ENCODE results near the gene INAFM1. TPM values are rescaled to one million over a fixed set of nuclear protein-coding genes. Genes with fewer than 3 reads are reported as not detected.

INAFM1 gene
- total RNA-seq (10 to 100 TPM; 16.9 to 19.3 TPM), total RNA-seq (1.3 to 10.7 (median 3.7) reads per million in 172 experiments)
- polyA plus RNA-seq (2013, experiment 1 of 2) = 5.4 TPM
- polyA plus RNA-seq (2013, experiment 2 of 2) = 6.9 TPM

DNA sequence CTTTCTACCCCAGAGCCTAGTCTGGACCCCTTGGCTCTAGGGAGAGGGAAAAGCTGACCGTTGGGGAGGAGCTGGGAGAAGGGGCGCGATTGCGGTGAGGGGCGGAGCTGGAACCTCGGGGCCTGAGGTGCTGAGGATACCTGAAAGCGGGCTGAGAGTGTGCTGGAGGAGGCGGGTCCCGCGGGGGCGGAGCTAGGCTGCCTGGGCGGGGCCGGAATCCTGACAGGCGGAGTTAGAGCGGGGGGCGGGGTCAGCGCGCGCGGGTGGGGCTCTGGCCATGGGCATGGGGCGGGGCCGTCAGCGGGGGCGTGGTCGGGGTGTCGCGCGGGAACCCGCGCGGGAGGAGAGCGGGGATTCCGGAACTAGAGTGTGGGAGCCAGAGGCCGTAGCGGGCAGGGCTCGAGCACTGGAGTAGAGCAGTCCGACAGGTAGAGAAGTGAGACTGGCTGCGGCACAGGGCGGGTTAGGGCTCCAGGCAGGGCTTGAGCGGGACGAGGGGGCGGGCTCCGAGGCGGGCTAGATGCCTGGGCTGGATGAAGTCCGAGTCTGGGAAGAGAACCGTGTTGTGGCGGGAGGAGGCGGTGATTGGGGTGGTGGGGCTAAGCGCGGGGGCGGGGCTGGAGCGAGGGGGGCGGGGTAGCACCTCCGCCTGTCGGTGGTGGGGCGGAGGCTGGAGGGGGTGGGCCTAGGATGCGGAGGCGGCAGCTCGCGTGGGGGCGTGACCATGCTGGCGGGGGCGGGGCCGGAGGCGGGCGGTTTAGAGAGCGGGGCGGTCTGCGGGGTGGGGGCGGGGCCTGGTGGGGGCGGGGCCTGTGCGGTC, at the start of gene INAFM1:
Gene INAFM1, plus strand, starts transcription at position 815 of the 820 bp plus-strand sequence. CDS start 35 bp downstream, outside the sequence.
- POLR2A ChIA-PET = interaction anchor here (0.7 to 3.1 kb wide), 25 partner anchors 8 to 1719 kb away, joined by 3 to 124 read pairs (median 5); partner anchors contain the start of genes CCDC9, DHX34, GYS1 and KPTN

GRCh38 chr19:47225746-47226425, 48.8 kb upstream of the INAFM1 start:
- Mint-ChIP-seq H3K4me3 (peak overlapping the region; percentile 72), H3K27ac (peak overlapping the region; percentile 85), H3K36me3 (ENCODE audit: low read depth) (peaks cover 15% of the 10 kb centered on the region), H3K9me3 (no peaks in the 10 kb centered on the region), H3K4me1 (ENCODE audit: low read depth) (peaks cover 15% of the 10 kb centered on the region), H3K27me3 (no peaks in the 10 kb centered on the region)
- no peaks in the 10 kb centered on the region for H3K9me3 ChIP-seq (ENCODE audit: control insufficient read depth in 1 of 2, insufficient read depth in 1 of 2, low read length in 2 of 2)
- intact Hi-C loops (cut with DNase I, micrococcal nuclease) = loop anchor here in 1 of 2 experiments (1.0 to 5.0 kb wide), 2 partner anchors 48 to 79 kb away; partner anchors contain the start of gene INAFM1
- TF ChIP-seq CTCF (IDR thresholded peaks at IDR 0.05) = no peak
- peak overlapping the region; percentile 56 for H3K4me3 ChIP-seq (ENCODE audit: low read length)
- H3K4me1 ChIP-seq (ENCODE audit: insufficient read depth, low read length) = peaks cover 48% of the 10 kb centered on the region
- DNase-seq (peak; percentile 79 to 95 (median 86)), ATAC-seq (ENCODE audit: poor library complexity) (peak; percentile 54)
- H3K27ac ChIP-seq (ENCODE audit: low read depth in 1 of 2, low read length in 2 of 2) = peak overlapping the region in 1 of 2 donors; percentile 85
- ChIA-PET CTCF (interaction anchor here (0.6 to 4.9 kb wide), 15 partner anchors 11 to 1455 kb away, joined by 3 to 63 read pairs (median 3); partner anchors contain the start of gene DHX34), POLR2A (interaction anchor here (0.5 to 3.6 kb wide), 23 partner anchors 8 to 437 kb away, joined by 3 to 49 read pairs (median 7); partner anchors contain the start of genes CCDC9, INAFM1, SAE1 and SLC1A5)
- H3K27me3 ChIP-seq (ENCODE audit: control insufficient read depth in 1 of 2, insufficient read depth in 2 of 2, low read length in 2 of 2) = no peaks in the 10 kb centered on the region
- H3K36me3 ChIP-seq (ENCODE audit: insufficient read depth, low read length) = peaks cover 13% of the 10 kb centered on the region

More for the DNA sequence above, at the start of gene INAFM1:
- CTCF ChIA-PET = interaction anchor here (0.6 to 2.9 kb wide), 6 partner anchors 10 to 75 kb away, joined by 3 to 10 read pairs (median 3); partner anchors contain the start of gene DHX34
- Mint-ChIP-seq H3K4me3 (peak within 1 kb of the TSS; percentile 100), H3K27ac (peak within 1 kb of the TSS; percentile 99), H3K27me3 (no peaks in the 10 kb centered on the region), H3K9me3 (no peaks in the 10 kb centered on the region), H3K36me3 (ENCODE audit: low read depth) (peaks cover 46% of the 10 kb centered on the region), H3K4me1 (ENCODE audit: low read depth) (peaks cover 28% of the 10 kb centered on the region)
- ATAC-seq (ENCODE audit: poor library complexity) (peak; percentile 72), DNase-seq (peak; percentile 97 to 100 (median 100))
- peaks cover 22% of the 10 kb centered on the region for H3K36me3 ChIP-seq (ENCODE audit: insufficient read depth, low read length)
- H3K4me1 ChIP-seq (ENCODE audit: insufficient read depth, low read length) = peaks cover 24% of the 10 kb centered on the region
- intact Hi-C loops (cut with DNase I, micrococcal nuclease) = loop anchor here (1.0 to 10.0 kb wide), 6 partner anchors 17 to 669 kb away; partner anchors contain the start of genes BICRA (in 1 of the 2), CALM3 (in 1 of the 2), CCDC9 (in 1 of the 2) and DHX34 (in 1 of the 2)
- H3K27ac ChIP-seq (ENCODE audit: low read depth in 1 of 2, low read length in 2 of 2) = peak within 1 kb of the TSS; percentile 92 to 99
- H3K4me3 ChIP-seq (ENCODE audit: low read length) = peak within 1 kb of the TSS; percentile 100
- TF ChIP-seq CTCF (IDR thresholded peaks at IDR 0.05) = no peak
- H3K27me3 ChIP-seq (ENCODE audit: control insufficient read depth in 1 of 2, insufficient read depth in 2 of 2, low read length in 2 of 2) = no peaks in the 10 kb centered on the region
- no peaks in the 10 kb centered on the region for H3K9me3 ChIP-seq (ENCODE audit: control insufficient read depth in 1 of 2, insufficient read depth in 1 of 2, low read length in 2 of 2)
